ENCODE results near the gene SIAH2. TPM values are rescaled to one million over a fixed set of nuclear protein-coding genes. Genes with fewer than 3 reads are reported as not detected.

The SIAH2 gene
- total RNA-seq, 1 donor from 2014 or later, result 26.9 TPM

- DNase-seq, result no peak
Measured at GRCh38 chr3:150773616-150774192, 10.7 kb upstream of the SIAH2 start.

GRCh38 chr3:150771600-150771999, 8.6 kb upstream of the SIAH2 start:
- no peak for DNase-seq

DNA sequence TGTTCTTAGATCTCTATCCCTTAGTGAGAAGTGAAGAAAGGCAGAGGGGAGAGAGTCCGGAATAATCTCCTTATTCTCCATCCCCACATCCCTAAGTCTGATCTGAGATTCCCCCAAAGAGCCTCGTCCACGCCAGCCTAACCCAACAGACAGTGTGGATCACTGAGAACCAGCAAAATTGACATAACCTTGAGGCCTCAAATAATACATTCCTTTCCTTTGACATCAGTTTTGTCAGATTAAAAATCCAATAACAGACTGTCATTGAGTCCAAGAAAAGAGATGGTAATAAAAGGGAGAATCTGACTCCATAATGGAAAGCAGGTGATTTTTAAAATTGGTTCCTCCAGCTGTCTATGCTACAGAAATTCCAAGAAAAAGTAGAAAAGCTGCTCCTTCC, 7.7 kb upstream of the SIAH2 start:
- DNase-seq, result no peak

DNA sequence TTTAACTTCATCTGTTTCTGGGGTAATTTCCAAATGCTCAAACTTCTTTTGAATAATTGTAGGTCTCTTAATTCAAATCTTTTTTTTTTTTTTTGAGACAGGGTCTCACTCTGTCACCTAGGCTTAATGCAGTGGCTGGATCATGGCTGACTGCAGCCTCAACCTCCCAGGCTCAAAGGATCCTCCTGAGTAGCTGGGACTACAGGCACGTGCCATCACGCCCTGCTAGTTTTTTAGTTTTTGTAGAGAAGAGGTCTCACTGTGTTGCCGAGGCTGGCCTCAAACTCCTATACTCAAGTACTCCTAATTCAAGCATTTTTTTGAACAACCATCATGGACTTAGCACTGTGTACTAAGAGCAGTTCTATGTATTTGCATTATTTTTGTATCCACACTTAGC, 3.8 kb upstream of the SIAH2 start:
- DNase-seq, result no peak

- no peak for DNase-seq
Measured at GRCh38 chr3:150765949-150766720, 3.2 kb upstream of the SIAH2 start.

DNA sequence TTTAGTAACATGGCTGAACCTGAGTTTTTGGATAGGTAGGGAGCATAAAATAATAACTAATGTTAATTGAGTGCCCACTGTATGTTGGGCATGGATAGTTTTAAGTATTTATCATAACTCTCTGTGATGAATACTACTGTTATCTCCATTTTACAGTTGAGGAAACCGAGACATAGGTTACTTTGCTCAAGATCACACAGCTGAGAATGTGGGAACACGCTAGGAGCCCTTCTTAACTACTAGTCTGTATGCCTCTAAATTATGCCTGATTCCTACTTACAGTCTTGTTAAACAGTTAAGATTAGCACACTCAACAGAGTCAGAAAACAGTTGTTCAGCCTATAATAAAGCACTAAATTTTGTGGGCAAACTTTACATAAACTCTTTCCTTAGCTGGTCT, 2.0 kb upstream of the SIAH2 start:
- no peak for DNase-seq

DNA sequence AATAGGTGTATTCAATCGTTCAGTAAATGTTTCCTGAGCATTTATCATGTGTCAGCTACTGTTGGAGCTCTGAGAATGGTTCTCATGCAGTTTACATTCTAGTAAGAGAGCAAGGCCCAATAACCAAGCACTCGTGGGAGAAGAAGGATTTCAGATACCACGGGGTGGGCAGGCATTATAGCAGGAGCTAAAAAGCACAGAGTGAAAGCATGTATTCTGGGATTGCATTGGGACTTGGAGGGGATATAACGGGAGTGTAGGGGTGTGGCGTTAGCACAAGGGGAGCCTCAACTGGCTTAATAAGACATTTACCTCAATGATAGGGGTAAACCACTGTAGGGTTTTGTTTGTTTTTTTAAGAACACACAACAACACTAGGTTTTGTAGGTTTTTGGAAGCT, 1.6 kb upstream of the SIAH2 start:
- DNase-seq, result no peak

DNA sequence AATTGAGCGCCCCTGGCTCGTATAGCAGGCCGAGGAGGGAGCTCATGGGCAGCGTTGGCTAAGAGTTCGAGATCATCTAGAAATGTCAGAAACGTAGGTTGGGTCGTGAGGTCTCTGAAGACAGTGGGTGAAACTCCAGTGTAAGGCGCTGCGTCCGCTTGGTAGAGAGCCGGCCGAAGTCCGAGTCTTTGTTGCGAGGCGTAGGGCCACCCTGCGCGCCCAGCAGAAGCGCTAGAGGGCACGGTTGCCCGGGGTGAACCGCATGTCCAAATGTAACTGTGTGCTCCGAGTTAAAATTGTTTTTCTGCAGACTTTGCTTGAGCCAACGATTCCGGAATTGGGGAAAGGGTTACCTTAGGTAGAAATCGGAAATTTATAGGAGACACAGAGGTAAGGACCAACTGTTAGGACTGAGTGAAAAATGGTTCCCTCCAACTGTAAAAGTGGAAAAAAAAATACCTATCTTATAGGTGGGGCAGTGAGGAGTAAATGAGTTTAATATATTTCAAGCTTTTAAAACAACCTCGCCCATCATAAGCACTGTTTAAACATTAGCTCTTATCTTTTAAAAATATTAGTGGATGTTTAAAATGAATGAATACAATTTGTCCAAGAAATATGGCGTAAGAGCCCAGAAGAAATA, 993 bp upstream of the SIAH2 start:
- DNase-seq, result peak; percentile 75

DNA sequence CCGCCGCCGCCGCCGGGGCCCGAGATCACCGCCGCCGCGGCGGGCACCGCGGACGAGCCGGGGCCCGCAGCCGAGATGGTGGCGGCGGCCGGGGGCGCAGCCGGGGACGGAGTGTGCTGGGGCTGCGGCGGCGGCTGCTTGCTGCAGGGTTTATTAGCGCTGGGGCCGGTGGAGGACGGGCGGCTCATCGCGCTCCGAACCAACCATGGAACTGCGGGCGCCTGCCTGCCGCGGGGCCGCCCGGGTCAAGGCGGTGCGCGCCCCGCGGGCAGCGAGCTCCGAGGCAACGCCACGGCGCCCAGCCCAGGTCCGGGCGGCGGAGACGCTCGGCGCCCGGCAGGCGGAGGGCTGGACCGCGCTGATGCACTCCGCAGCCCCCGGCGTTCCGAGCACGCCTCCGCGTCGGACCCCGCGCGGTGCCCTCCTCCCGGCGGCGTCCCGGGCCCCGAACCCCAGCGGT, 277 bp downstream of the SIAH2 start:
- DNase-seq, result no peak

GRCh38 chr3:150761831-150762661, 923 bp downstream of the SIAH2 start:
- DNase-seq, result peak; percentile 68

GRCh38 chr3:150760431-150761200, 2.4 kb downstream of the SIAH2 start:
- DNase-seq, result peak; percentile 13

DNA sequence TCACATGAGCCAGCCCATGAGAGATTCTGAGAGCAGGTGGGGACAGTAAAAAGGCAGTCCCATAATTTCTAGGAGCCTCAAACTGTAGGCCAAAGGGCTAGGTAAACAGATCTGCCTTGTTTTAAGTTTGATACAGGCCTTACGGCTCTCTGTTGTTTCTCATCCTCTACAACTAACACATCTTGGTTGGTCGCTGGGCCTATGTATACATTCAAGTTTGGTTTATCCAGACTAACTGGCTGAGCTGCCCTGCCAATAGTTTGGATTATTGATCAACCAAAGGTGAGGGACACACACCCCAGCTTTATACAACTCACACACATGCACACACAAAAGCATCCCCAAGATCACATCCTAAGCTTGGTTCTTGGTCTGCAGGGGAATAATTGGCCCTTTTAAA, 3.0 kb downstream of the SIAH2 start:
- no peak for DNase-seq

- DNase-seq, result no peak
Measured at GRCh38 chr3:150759319-150759718, 3.6 kb downstream of the SIAH2 start.

- no peak for DNase-seq
Measured at GRCh38 chr3:150757768-150758167, 5.2 kb downstream of the SIAH2 start.

GRCh38 chr3:150757364-150757763, 5.6 kb downstream of the SIAH2 start:
- DNase-seq, result no peak

- DNase-seq, result no peak
Measured at GRCh38 chr3:150756491-150757059, 6.4 kb downstream of the SIAH2 start.

GRCh38 chr3:150755902-150756301, 7.1 kb downstream of the SIAH2 start:
- DNase-seq, result no peak

DNA sequence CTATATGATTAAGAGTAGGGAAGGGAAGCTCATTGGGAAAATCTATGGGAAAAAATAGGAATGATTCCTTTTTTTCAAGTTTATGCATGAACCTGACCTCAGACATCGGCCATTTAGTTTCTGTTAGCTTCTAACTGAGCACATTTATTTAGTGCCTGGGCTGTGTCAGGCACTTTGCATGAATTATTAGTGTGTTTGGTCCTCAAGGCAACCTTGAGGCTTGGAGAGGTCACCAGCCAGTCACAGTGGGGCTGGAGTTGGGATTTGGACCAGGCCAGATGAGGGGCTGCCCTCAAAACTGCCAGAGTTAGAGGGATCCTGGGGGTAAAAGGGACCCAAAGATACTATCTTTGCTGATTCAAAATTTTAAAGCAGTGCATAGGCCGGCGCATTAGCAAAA, 8.1 kb downstream of the SIAH2 start:
- no peak for DNase-seq

DNA sequence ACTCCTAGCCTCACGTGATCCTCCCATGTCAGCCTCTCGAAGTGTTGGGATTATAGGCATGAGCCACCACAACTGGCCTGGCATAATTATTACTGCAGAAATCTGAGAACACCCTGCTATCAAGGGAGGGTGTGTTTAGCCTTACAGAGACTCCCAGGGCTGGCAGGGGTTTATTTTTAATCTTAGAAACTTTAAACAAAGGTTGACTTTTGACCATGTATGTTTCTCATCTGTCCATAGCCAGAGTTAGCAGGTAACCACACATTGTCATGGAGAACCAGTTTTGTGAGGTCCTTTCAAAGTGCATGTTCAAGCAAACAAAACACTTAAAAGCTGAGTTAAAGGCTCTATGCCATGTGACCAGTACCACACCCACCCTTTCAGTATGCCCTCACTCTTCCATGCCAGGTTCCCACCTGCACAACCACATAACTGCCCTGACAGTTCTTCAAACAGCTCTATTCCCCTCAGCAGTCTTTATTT, 11.1 kb downstream of the SIAH2 start:
- no peak for DNase-seq

GRCh38 chr3:150749255-150749654, 13.7 kb downstream of the SIAH2 start:
- no peak for DNase-seq

GRCh38 chr3:150748684-150749047, 14.3 kb downstream of the SIAH2 start:
- no peak for DNase-seq
